Keratinocyte (primary cell): ENCODE data around the gene ALG10.

ENCODE experiments used
- CTCF ChIP-seq, 3 experiments: IDR thresholded peaks in 1 of 3; conservative IDR thresholded peaks in 1 of 3; optimal IDR thresholded peaks in 1 of 3; 2 replicates in 2 of 3; 3 replicates in 1 of 3; pipeline versions ENCODE3 to v1.5.1; 2011; ENCODE audit warnings: low read length in 3 of 3, mild to moderate bottlenecking in 3 of 3, moderate library complexity in 2 of 3, control low read depth in 1 of 3, inconsistent platforms in 1 of 3; ENCODE audit not compliant: insufficient read depth in 2 of 3; ENCODE audit errors: extremely low read depth in 1 of 3
- EZH2 ChIP-seq: IDR thresholded peaks from one replicate; pipeline ENCODE4 v1.6.1; 2012; ENCODE audit warnings: inconsistent platforms, mild to moderate bottlenecking, low read length, moderate library complexity

DNA sequence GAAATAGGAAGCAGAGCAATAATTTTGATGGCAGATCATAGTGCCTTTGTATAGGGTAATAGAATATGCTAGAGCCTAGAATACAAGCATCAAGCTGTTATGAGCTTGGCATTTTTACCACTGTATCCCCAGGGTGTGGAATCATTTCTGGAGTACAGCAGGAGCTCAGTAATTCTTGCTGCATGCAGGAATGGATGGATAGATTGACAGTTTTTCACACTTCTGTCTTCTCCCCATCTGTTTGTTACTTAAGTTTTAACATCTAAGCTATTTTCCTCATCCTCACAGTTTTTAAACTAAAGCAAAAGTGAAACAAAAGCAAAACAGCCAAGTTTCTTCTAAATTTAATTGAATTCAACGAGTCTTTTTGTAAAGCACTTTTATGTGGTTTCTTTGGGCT, 32.6 kb downstream of the ALG10 start:
- TF ChIP-seq CTCF (optimal IDR thresholded peaks at IDR 0.05 in 1 of 3, IDR thresholded peaks at IDR 0.05 in 1 of 3, conservative IDR thresholded peaks at IDR 0.05 in 1 of 3; ENCODE audit: extremely low read depth in 1 of 3, insufficient read depth in 2 of 3, low read length in 3 of 3) (no peak), EZH2 (no peak)
